Type B pancreatic cell (in vitro differentiated cells): Measurements from ENCODE around the gene RNF220. TPM values are rescaled to one million over a fixed set of nuclear protein-coding genes. Genes with fewer than 3 reads are reported as not detected.

Experiments used
- DNase-seq: peaks from one replicate; pipeline ENCODE4 v3.0.0; 2021; ENCODE audit warnings: mixed read lengths; ENCODE audit not compliant: unreplicated experiment; ENCODE audit errors: extremely low spot score
- H3K27ac Mint-ChIP-seq: 2 replicates; pipeline ENCODE4 v1.8.0; 2021; ENCODE audit warnings: mild to moderate bottlenecking, mixed read lengths
- H3K27me3 Mint-ChIP-seq: 2 replicates; pipeline ENCODE4 v1.8.0; 2021; ENCODE audit warnings: mixed read lengths
- H3K36me3 Mint-ChIP-seq: 2 replicates; pipeline ENCODE4 v1.8.0; 2021; ENCODE audit warnings: mixed read lengths
- H3K4me1 Mint-ChIP-seq: one replicate; pipeline ENCODE4 v1.8.0; 2021; ENCODE audit warnings: mixed read lengths; ENCODE audit not compliant: unreplicated experiment
- H3K4me3 Mint-ChIP-seq: 2 replicates; pipeline ENCODE4 v1.8.0; 2021; ENCODE audit warnings: mild to moderate bottlenecking, mixed read lengths
- H3K9me3 Mint-ChIP-seq: 2 replicates; pipeline ENCODE4 v1.8.0; 2021; ENCODE audit warnings: mixed read lengths
- total RNA-seq: library from RNA; stranded (reverse); gene quantifications from 2 replicates; pipeline ENCODE4 v1.2.1, GENCODE V29; 2021; ENCODE audit warnings: low replicate concordance
- TF ChIP-seq, protein P1 (sequence below): fragments of 200-600 bp; sonication (generic); conservative IDR thresholded peaks from 2 replicates; pipeline ENCODE4 v1.5.0; 2021; ENCODE audit warnings: antibody characterized with exemption, mild to moderate bottlenecking

RNF220 gene
- total RNA-seq, 1 donor from 2014 or later = 87.1 TPM

DNA sequence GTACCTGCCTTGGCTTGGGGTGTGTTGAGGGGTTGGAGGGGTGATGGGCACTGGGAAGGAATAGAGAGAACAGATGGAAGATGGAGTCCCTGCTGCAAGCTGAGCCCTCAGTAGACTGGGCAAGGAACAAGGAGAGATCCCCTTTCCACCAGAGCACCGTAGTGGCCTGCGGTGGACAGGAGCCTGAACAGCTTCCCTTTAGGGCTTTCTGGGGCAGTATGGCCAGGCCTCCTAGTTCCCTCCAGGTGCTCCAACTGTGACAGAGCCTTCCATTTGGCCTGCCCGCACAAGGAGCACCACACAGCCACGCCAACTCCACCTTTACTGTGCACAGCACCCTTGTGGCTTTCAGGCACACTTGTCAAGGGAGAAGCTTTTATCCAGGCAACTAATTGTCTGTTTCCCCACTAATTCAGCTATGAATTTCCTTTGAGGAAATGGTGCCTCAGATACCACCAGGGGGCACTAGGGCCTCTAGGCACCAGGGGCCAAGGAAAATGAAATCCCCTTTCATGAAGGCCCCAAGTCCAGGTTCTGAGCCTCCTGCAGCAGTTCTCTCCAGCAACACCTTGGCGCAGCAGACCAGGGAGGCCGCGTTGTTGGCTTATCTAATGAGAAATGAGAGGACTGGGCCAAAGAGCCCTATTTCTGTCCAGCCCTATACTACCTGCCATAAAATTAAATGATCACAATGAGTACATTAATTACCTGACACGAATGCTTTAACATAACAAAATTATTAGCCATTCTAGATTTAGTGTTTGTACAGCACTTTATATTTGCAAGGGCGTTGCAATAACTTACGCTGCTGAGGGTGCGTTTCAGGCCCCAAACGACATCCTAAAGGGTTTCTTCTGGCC, 26.9 kb upstream of the RNF220 start:
- H3K27me3 Mint-ChIP-seq = peaks cover 22% of the 10 kb centered on the region
- H3K27ac Mint-ChIP-seq = no peak overlapping the region
- no peak overlapping the region for H3K4me3 Mint-ChIP-seq
- H3K36me3 Mint-ChIP-seq = no peaks in the 10 kb centered on the region
- no peak for DNase-seq
- TF ChIP-seq, protein P1, sequence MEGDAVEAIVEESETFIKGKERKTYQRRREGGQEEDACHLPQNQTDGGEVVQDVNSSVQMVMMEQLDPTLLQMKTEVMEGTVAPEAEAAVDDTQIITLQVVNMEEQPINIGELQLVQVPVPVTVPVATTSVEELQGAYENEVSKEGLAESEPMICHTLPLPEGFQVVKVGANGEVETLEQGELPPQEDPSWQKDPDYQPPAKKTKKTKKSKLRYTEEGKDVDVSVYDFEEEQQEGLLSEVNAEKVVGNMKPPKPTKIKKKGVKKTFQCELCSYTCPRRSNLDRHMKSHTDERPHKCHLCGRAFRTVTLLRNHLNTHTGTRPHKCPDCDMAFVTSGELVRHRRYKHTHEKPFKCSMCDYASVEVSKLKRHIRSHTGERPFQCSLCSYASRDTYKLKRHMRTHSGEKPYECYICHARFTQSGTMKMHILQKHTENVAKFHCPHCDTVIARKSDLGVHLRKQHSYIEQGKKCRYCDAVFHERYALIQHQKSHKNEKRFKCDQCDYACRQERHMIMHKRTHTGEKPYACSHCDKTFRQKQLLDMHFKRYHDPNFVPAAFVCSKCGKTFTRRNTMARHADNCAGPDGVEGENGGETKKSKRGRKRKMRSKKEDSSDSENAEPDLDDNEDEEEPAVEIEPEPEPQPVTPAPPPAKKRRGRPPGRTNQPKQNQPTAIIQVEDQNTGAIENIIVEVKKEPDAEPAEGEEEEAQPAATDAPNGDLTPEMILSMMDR = peak; percentile 83
- no peaks in the 10 kb centered on the region for H3K9me3 Mint-ChIP-seq
- H3K4me1 Mint-ChIP-seq = peaks cover 3% of the 10 kb centered on the region

- H3K27me3 Mint-ChIP-seq = peaks cover 37% of the 10 kb centered on the region
- no peak for DNase-seq
- H3K36me3 Mint-ChIP-seq = no peaks in the 10 kb centered on the region
- H3K4me3 Mint-ChIP-seq = no peak overlapping the region
- peaks cover 3% of the 10 kb centered on the region for H3K4me1 Mint-ChIP-seq
- H3K9me3 Mint-ChIP-seq = no peaks in the 10 kb centered on the region
- TF ChIP-seq, protein P1 = no peak
- H3K27ac Mint-ChIP-seq = no peak overlapping the region
Observed at GRCh38 chr1:44380666-44381177, 24.3 kb upstream of the RNF220 start.

DNA sequence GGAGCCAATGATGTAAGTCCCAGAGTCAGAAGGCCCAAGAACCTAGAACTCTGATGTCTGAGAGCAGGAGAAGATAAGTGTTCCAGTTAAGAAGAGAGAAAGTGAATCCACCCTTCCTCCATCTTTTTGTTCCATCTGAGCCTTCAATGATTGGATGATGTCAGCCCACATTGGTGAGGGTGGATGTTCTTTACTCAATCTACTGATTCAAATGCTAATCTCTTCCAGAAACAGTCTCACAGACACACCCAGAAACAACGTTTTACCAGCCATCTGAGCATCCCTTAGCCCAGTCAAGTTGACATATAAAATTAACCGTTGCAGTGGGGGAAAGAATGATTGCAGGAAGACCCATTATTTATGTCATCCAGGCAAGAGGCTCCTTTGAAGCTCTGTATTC, 16.5 kb upstream of the RNF220 start:
- Mint-ChIP-seq H3K27me3 (peaks cover 27% of the 10 kb centered on the region), H3K36me3 (no peaks in the 10 kb centered on the region), H3K4me1 (no peaks in the 10 kb centered on the region), H3K4me3 (no peak overlapping the region), H3K9me3 (no peaks in the 10 kb centered on the region), H3K27ac (no peak overlapping the region)
- TF ChIP-seq, protein P1 = no peak
- DNase-seq = no peak

DNA sequence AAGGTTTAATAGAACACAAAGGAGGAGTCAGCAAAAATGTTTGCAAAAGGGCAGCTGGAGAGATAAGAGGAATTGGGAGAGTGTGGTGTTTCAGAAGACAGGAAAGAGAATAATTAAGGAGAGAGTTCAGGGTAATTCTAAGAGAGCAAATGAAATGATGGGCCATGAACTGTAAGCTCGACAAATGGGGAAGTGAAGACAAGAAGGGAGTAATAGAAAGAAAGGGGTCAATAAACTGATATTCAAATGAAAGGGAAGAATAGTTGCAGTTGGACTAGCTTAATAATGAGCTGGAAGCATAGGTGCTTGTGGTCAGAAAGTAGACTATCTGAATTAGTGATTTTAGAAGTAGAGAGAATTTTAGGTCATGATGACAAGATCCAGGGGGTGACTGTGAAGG, 15.6 kb upstream of the RNF220 start:
- Mint-ChIP-seq H3K9me3 (no peaks in the 10 kb centered on the region), H3K27ac (no peak overlapping the region), H3K27me3 (peaks cover 28% of the 10 kb centered on the region), H3K4me3 (no peak overlapping the region), H3K36me3 (no peaks in the 10 kb centered on the region), H3K4me1 (no peaks in the 10 kb centered on the region)
- TF ChIP-seq, protein P1 = no peak
- DNase-seq = no peak

DNA sequence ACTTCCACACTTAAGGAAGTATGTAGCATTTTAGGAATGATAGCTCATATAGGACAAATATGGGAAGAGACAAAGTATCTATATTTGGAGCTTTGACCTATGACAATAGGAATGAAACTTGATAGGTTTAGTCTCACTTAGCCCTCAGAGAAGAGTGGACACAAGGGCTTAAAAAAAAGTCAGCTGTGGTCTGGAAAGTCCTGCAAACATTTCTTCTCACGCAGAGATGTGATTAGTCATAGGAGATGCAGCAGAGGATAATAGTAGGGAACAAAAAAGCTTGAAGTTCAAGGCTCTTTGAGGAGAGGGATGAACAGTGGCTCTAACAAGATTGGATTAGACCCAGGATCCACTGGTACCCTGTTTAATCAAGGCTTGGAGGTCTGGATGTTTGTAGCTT, 14.8 kb upstream of the RNF220 start:
- no peak overlapping the region for H3K4me3 Mint-ChIP-seq
- TF ChIP-seq, protein P1 = no peak
- DNase-seq = no peak
- no peaks in the 10 kb centered on the region for H3K9me3 Mint-ChIP-seq
- no peaks in the 10 kb centered on the region for H3K36me3 Mint-ChIP-seq
- H3K27ac Mint-ChIP-seq = no peak overlapping the region
- H3K4me1 Mint-ChIP-seq = no peaks in the 10 kb centered on the region
- peaks cover 25% of the 10 kb centered on the region for H3K27me3 Mint-ChIP-seq
